ENCODE measurements around the gene UFD1.

UFD1 gene

GRCh38 chr22:19516378-19517170 is 37.6 kb upstream of the UFD1 start:
- no peak for DNase-seq (ENCODE audit: low read depth in 1 of 2, low spot score in 1 of 2)

GRCh38 chr22:19515654-19516377 is 36.8 kb upstream of the UFD1 start:
- no peak for DNase-seq (ENCODE audit: low read depth in 1 of 2, low spot score in 1 of 2)

- no peak for DNase-seq (ENCODE audit: low read depth in 1 of 2, low spot score in 1 of 2)
Measured at GRCh38 chr22:19514831-19515565, 36.0 kb upstream of the UFD1 start.

- DNase-seq (ENCODE audit: low read depth in 1 of 2, low spot score in 1 of 2): no peak
Measured at GRCh38 chr22:19513823-19514222, 34.8 kb upstream of the UFD1 start.

- no peak for DNase-seq (ENCODE audit: low read depth in 1 of 2, low spot score in 1 of 2)
Measured at GRCh38 chr22:19510919-19511341, 31.9 kb upstream of the UFD1 start.

GRCh38 chr22:19509923-19510322 is 30.9 kb upstream of the UFD1 start:
- DNase-seq (ENCODE audit: low read depth in 1 of 2, low spot score in 1 of 2): no peak

GRCh38 chr22:19509191-19509590 is 30.2 kb upstream of the UFD1 start:
- DNase-seq (ENCODE audit: low read depth in 1 of 2, low spot score in 1 of 2): no peak

GRCh38 chr22:19508024-19508776 is 29.2 kb upstream of the UFD1 start:
- no peak for DNase-seq (ENCODE audit: low read depth in 1 of 2, low spot score in 1 of 2)

- no peak for DNase-seq (ENCODE audit: low read depth in 1 of 2, low spot score in 1 of 2)
Measured at GRCh38 chr22:19507534-19507861, 28.5 kb upstream of the UFD1 start.

GRCh38 chr22:19506212-19506611 is 27.2 kb upstream of the UFD1 start:
- no peak for DNase-seq (ENCODE audit: low read depth in 1 of 2, low spot score in 1 of 2)

GRCh38 chr22:19505735-19506126 is 26.7 kb upstream of the UFD1 start:
- no peak for DNase-seq (ENCODE audit: low read depth in 1 of 2, low spot score in 1 of 2)

- DNase-seq (ENCODE audit: low read depth in 1 of 2, low spot score in 1 of 2): no peak
Measured at GRCh38 chr22:19504900-19505734, 26.1 kb upstream of the UFD1 start.

- DNase-seq (ENCODE audit: low read depth in 1 of 2, low spot score in 1 of 2): no peak
Measured at GRCh38 chr22:19503869-19504268, 24.9 kb upstream of the UFD1 start.

- no peak for DNase-seq (ENCODE audit: low read depth in 1 of 2, low spot score in 1 of 2)
Measured at GRCh38 chr22:19503367-19503766, 24.4 kb upstream of the UFD1 start.

GRCh38 chr22:19501897-19502447 is 23.0 kb upstream of the UFD1 start:
- no peak for DNase-seq (ENCODE audit: low read depth in 1 of 2, low spot score in 1 of 2)

GRCh38 chr22:19499880-19500242 is 20.9 kb upstream of the UFD1 start:
- no peak for DNase-seq (ENCODE audit: low read depth in 1 of 2, low spot score in 1 of 2)

GRCh38 chr22:19499236-19499879 is 20.4 kb upstream of the UFD1 start:
- no peak for DNase-seq (ENCODE audit: low read depth in 1 of 2, low spot score in 1 of 2)

- DNase-seq (ENCODE audit: low read depth in 1 of 2, low spot score in 1 of 2): no peak
Measured at GRCh38 chr22:19498866-19499190, 19.8 kb upstream of the UFD1 start.

GRCh38 chr22:19498154-19498865 is 19.3 kb upstream of the UFD1 start:
- DNase-seq (ENCODE audit: low read depth in 1 of 2, low spot score in 1 of 2): no peak
